Mesenchymal stem cell (in vitro differentiated cells and primary cell): ENCODE results near the gene CTDSPL2.
"Not testable (repeated sequence)": the region's sequence is repeated elsewhere in the genome, so short reads cannot be mapped to it uniquely, and the experiment has no call there.

ENCODE experiments used
- DNase-seq: peaks from one replicate; pipeline ENCODE4 v3.0.0-alpha.2; 2013
- H2AFZ ChIP-seq: one replicate; pipeline ENCODE4 v1.6.1; 2013; ENCODE audit warnings: low read depth, mild to moderate bottlenecking, control low read depth, inconsistent platforms, low read length, moderate library complexity
- H2AK5ac ChIP-seq: 2 replicates; pipeline ENCODE4 v1.6.1; 2013; ENCODE audit warnings: low read length, moderate library complexity, mild to moderate bottlenecking, inconsistent platforms; ENCODE audit not compliant: severe bottlenecking
- H2BK120ac ChIP-seq: one replicate; pipeline ENCODE4 v1.6.1; 2013; ENCODE audit warnings: low read depth, mild to moderate bottlenecking, inconsistent platforms, low read length, moderate library complexity
- H2BK12ac ChIP-seq, 2 experiments: one replicate each; pipeline ENCODE4 v1.6.1; 2013; ENCODE audit warnings: inconsistent platforms in 2 of 2, low read length in 2 of 2, mild to moderate bottlenecking in 2 of 2, moderate library complexity in 2 of 2, control low read depth in 1 of 2
- H2BK15ac ChIP-seq: one replicate; pipeline ENCODE4 v1.6.1; 2013; ENCODE audit warnings: mild to moderate bottlenecking, low read depth, inconsistent platforms; ENCODE audit not compliant: poor library complexity, severe bottlenecking
- H2BK5ac ChIP-seq: 2 replicates; pipeline ENCODE4 v1.6.1; 2013; ENCODE audit warnings: low read depth, mild to moderate bottlenecking, low read length, control low read depth, inconsistent platforms; ENCODE audit not compliant: poor library complexity, severe bottlenecking
- H3K14ac ChIP-seq, 2 experiments: one replicate each; pipeline ENCODE4 v1.6.1; 2013; ENCODE audit warnings: inconsistent platforms in 2 of 2, low read length in 2 of 2, control low read depth in 1 of 2, mild to moderate bottlenecking in 1 of 2, moderate library complexity in 1 of 2
- H3K18ac ChIP-seq, 2 experiments: one replicate each; pipeline ENCODE4 v1.6.1; 2013; ENCODE audit warnings: inconsistent platforms in 2 of 2, low read length in 2 of 2, control low read depth in 1 of 2, low read depth in 1 of 2, mild to moderate bottlenecking in 1 of 2
- H3K23ac ChIP-seq, 2 experiments: one replicate each; pipeline ENCODE4 v1.6.1; 2013; ENCODE audit warnings: inconsistent platforms in 2 of 2, low read length in 2 of 2, mild to moderate bottlenecking in 2 of 2, moderate library complexity in 2 of 2, control low read depth in 1 of 2
- H3K27ac ChIP-seq: 2 replicates; pipeline ENCODE4 v1.5.1; 2013; ENCODE audit warnings: mild to moderate bottlenecking, moderate library complexity, low read length, control low read depth, inconsistent platforms; ENCODE audit not compliant: poor library complexity, severe bottlenecking
- H3K27me3 ChIP-seq, 2 experiments: 2 replicates each; pipeline versions ENCODE4 v1.6.1 to v1.7.0; 2013; ENCODE audit warnings: low read length in 2 of 2, mild to moderate bottlenecking in 2 of 2, moderate library complexity in 2 of 2, control low read depth in 1 of 2, inconsistent platforms in 1 of 2; ENCODE audit not compliant: control insufficient read depth in 1 of 2, insufficient read depth in 1 of 2
- H3K36me3 ChIP-seq, 2 experiments: 2 replicates each; pipeline versions ENCODE4 v1.6.1 to v1.7.0; 2013; ENCODE audit warnings: low read length in 2 of 2, control low read depth in 1 of 2, inconsistent platforms in 1 of 2, low read depth in 1 of 2, mild to moderate bottlenecking in 1 of 2; ENCODE audit not compliant: insufficient read depth in 2 of 2, control insufficient read depth in 1 of 2
- H3K4ac ChIP-seq, 2 experiments: one replicate each; pipeline ENCODE4 v1.6.1; 2013; ENCODE audit warnings: inconsistent platforms in 2 of 2, low read length in 2 of 2, mild to moderate bottlenecking in 2 of 2, moderate library complexity in 2 of 2, control low read depth in 1 of 2, low read depth in 1 of 2
- H3K4me1 ChIP-seq: 2 replicates; pipeline ENCODE4 v1.6.1; 2013; ENCODE audit warnings: low read depth, low read length, control low read depth; ENCODE audit not compliant: control insufficient read depth, insufficient read depth
- H3K4me2 ChIP-seq: 2 replicates; pipeline ENCODE4 v1.6.1; 2013; ENCODE audit warnings: low read length, mild to moderate bottlenecking, inconsistent platforms; ENCODE audit not compliant: poor library complexity, severe bottlenecking
- H3K4me3 ChIP-seq, 2 experiments: 2 replicates each; pipeline versions ENCODE4 v1.5.1 to v1.7.0; 2013; ENCODE audit warnings: low read length in 2 of 2, mild to moderate bottlenecking in 2 of 2, control low read depth in 1 of 2, low read depth in 1 of 2; ENCODE audit not compliant: insufficient read depth in 1 of 2
- H3K79me1 ChIP-seq: replicated peaks from 2 replicates; pipeline ENCODE4 v1.6.1; 2013; ENCODE audit warnings: mild to moderate bottlenecking, control low read depth, low read length, inconsistent platforms; ENCODE audit not compliant: poor library complexity, severe bottlenecking
- H3K9ac ChIP-seq: 2 replicates; pipeline ENCODE4 v1.7.0; 2013; ENCODE audit warnings: mild to moderate bottlenecking, low read length, moderate library complexity
- H3K9me3 ChIP-seq: 2 replicates; pipeline ENCODE4 v1.7.0; 2013; ENCODE audit warnings: mild to moderate bottlenecking, low read length; ENCODE audit not compliant: control insufficient read depth
- H4K8ac ChIP-seq: one replicate; pipeline ENCODE4 v1.6.1; 2013; ENCODE audit warnings: inconsistent platforms, mild to moderate bottlenecking, low read length, moderate library complexity
- H4K91ac ChIP-seq: one replicate; pipeline ENCODE4 v1.6.1; 2013; ENCODE audit warnings: mild to moderate bottlenecking, low read length, inconsistent platforms
- WGBS: methylation state at CpG from one replicate; pipeline ENCODE4 v1.1.7; 2013; ENCODE audit warnings: mixed read lengths; 5-methylcytosine and 5-hydroxymethylcytosine counted together

The CTDSPL2 gene

DNA sequence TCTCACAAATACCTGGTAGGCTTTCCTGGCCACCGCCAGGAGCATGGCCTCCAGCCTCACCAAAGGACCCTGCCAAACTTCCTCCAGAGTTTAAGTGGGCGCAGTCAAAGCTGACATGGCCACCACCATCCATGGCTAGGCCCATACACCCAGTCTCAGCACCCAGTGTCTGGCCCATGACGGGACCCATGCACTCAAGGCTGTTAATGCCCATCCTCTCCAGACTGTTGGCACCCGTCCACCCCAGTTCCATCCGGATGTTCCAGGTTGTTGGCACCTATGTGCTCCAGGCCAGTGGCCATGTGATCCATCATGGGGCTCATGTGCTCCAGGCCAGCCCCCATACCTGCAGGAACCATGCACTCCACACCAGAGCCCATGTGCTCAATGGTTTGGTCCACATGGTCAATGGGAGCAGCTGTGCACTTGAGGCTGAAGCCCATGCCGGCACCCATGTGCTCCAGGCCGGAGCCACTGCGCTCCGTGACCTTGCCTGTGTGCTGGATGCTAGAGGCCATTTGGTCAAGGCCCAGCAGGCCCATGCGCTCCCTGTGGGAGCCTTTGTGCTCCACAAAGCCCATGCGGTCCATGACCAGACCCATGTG lies 20.4 kb downstream of the CTDSPL2 start:
- H3K9me3 ChIP-seq: no peaks in the 10 kb centered on the region

DNA sequence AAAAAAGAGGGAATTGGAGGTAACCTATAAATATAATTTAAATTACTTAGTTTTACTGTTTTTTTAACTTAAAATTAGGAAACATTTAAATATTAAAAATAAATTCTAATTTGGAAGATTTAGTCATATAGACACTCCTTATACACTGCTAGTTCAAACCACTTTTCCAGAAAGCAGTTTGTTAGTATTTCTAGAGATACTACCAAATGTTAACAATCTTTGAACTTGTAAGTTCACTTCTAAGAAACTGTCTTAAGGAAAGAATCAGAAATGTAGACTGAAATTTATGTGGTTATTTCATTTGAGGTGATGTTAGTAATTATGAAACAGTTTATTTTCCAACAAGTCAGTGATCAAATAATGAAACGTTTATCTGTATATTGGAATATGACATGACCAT lies 22.7 kb downstream of the CTDSPL2 start:
- H3K23ac ChIP-seq: no peak overlapping the region
- no CpG with 5 or more reads among the region's 1 CpG for WGBS
- peaks cover 5% of the 10 kb centered on the region for H3K79me1 ChIP-seq
- H4K8ac ChIP-seq: no peak overlapping the region
- no peak overlapping the region for H3K4ac ChIP-seq
- H3K14ac ChIP-seq: no peak overlapping the region
- peaks cover 6% of the 10 kb centered on the region for H3K4me1 ChIP-seq
- H3K18ac ChIP-seq: no peak overlapping the region
- H3K9ac ChIP-seq: no peak overlapping the region
- H3K9me3 ChIP-seq: no peaks in the 10 kb centered on the region
- no peak overlapping the region for H2BK5ac ChIP-seq
- H4K91ac ChIP-seq: no peak overlapping the region
- H3K27ac ChIP-seq: no peak overlapping the region
- no peak overlapping the region for H2AK5ac ChIP-seq
- peaks cover 10 to 11% of the 10 kb centered on the region in 2 experiments for H3K36me3 ChIP-seq
- no peak overlapping the region for H2AFZ ChIP-seq
- no peak for DNase-seq
- no peak overlapping the region for H2BK15ac ChIP-seq
- H2BK12ac ChIP-seq: no peak overlapping the region
- H3K4me3 ChIP-seq: no peak overlapping the region
- no peaks in the 10 kb centered on the region for H3K27me3 ChIP-seq
- H3K4me2 ChIP-seq: no peak overlapping the region
- no peak overlapping the region for H2BK120ac ChIP-seq

More for the DNA sequence above, 20.4 kb downstream of the CTDSPL2 start:
- Histone ChIP-seq H2BK120ac (no peak overlapping the region), H3K4me3 (no peak overlapping the region), H2BK15ac (no peak overlapping the region), H2AK5ac (no peak overlapping the region), H3K79me1 (peaks cover 6% of the 10 kb centered on the region), H4K91ac (peak overlapping the region; percentile 75), H3K9ac (no peak overlapping the region), H3K36me3 (peaks cover 10 to 11% of the 10 kb centered on the region in 2 experiments), H3K4me1 (peaks cover 6% of the 10 kb centered on the region), H4K8ac (peak overlapping the region; percentile 47), H3K4ac (peak overlapping the region in 1 of 2 experiments; percentile 81), H3K18ac (no peak overlapping the region), H2AFZ (no peak overlapping the region), H3K27ac (no peak overlapping the region), H2BK5ac (no peak overlapping the region), H3K14ac (peak overlapping the region in 1 of 2 experiments; percentile 63), H3K27me3 (no peaks in the 10 kb centered on the region), H2BK12ac (no peak overlapping the region), H3K4me2 (no peak overlapping the region), H3K23ac (no peak overlapping the region)
- WGBS: 99% methylated on average over 11 of the region's 11 CpGs
- DNase-seq: no peak

DNA sequence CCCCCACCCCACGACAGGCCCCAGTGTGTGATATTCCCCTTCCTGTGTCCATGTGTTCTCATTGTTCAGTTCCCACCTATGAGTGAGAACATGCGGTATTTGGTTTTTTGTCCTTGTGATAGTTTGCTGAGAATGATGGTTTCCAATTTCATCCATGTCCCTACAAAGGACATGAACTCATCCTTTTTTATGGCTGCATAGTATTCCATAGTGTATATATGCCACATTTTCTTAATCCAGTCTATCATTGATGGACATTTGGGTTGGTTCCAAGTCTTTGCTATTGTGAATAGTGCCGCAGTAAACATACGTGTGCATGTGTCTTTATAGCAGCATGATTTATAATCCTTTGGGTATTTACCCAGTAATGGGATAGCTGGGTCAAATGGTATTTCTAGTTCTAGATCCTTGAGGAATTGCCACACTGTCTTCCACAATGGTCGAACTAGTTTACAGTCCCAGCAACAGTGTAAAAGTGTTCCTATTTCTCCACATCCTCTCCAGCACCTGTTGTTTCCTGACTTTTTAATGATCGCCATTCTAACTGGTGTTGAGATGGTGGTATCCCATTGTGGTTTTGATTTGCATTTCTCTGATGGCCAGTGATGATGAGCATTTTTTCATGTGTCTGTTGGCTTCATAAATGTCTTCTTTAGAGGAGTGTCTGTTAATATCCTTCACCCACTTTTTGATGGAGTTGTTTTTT lies 26.3 kb downstream of the CTDSPL2 start:
- H3K14ac ChIP-seq: not testable (repeated sequence)
- 100% methylated on average over 1 of the region's 6 CpGs for WGBS

DNA sequence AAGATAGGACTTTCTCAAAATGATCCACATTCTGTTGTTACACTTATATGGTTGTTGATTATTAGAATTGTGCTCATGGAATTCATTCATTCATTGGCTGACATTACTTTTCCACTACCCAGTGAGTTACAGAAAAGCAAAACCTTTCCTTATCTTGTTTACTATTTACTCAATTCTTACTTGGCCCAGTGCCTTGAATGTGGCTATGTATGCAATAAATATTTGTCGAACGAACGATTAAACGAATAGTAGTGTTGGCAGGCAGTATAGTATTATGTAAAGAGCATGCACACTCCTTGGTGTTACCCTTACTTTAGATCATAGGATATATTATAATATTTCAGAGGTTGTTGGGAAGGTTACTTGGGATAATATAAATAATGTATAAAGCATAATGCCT lies 31.0 kb downstream of the CTDSPL2 start:
- Histone ChIP-seq H3K4me2 (no peak overlapping the region), H2AFZ (no peak overlapping the region), H3K36me3 (peaks cover 5 to 24% of the 10 kb centered on the region in 2 experiments), H4K8ac (no peak overlapping the region), H3K9me3 (no peaks in the 10 kb centered on the region), H3K9ac (no peak overlapping the region), H3K18ac (no peak overlapping the region), H3K4me3 (no peak overlapping the region), H2AK5ac (no peak overlapping the region), H3K14ac (no peak overlapping the region), H3K23ac (no peak overlapping the region), H3K79me1 (peaks cover 9% of the 10 kb centered on the region), H3K4me1 (no peaks in the 10 kb centered on the region), H2BK120ac (no peak overlapping the region), H3K27me3 (no peaks in the 10 kb centered on the region), H3K27ac (no peak overlapping the region), H2BK15ac (no peak overlapping the region), H3K4ac (no peak overlapping the region), H4K91ac (no peak overlapping the region), H2BK12ac (no peak overlapping the region), H2BK5ac (no peak overlapping the region)
- DNase-seq: peak; percentile 30
- WGBS: 86% methylated on average over 4 of the region's 4 CpGs

More for the DNA sequence above, 26.3 kb downstream of the CTDSPL2 start:
- H3K9ac ChIP-seq, H3K36me3 ChIP-seq, H4K8ac ChIP-seq, H2BK12ac ChIP-seq, H2AK5ac ChIP-seq, H2AFZ ChIP-seq, H3K27ac ChIP-seq, H3K23ac ChIP-seq, H3K4me3 ChIP-seq, H3K4me2 ChIP-seq, H3K9me3 ChIP-seq, H3K27me3 ChIP-seq, H3K4me1 ChIP-seq, H2BK5ac ChIP-seq, H2BK120ac ChIP-seq, DNase-seq, H3K18ac ChIP-seq, H4K91ac ChIP-seq, H3K79me1 ChIP-seq, H2BK15ac ChIP-seq, H3K4ac ChIP-seq: not testable (repeated sequence)
